OCI-LY1 (cell line): ENCODE results near the gene WDHD1.
"Not testable (repeated sequence)": the region's sequence is repeated elsewhere in the genome, so short reads cannot be mapped to it uniquely, and the experiment has no call there.

Experiments
- H2AFZ ChIP-seq: fragments of 200-600 bp; sonication (generic), shearing (Covaris generic); 2 replicates; pipeline ENCODE4 v1.6.0; 2014; ENCODE audit warnings: antibody characterized with exemption, mild to moderate bottlenecking, low read length
- H3F3A ChIP-seq: fragments of 200-600 bp; sonication (generic), shearing (Covaris generic); 2 replicates; pipeline ENCODE4 v1.6.0; 2014; ENCODE audit warnings: mild to moderate bottlenecking, antibody characterized with exemption, low read length, moderate library complexity; ENCODE audit not compliant: insufficient read depth
- H3K27ac ChIP-seq: fragments of 200-600 bp; sonication (generic); 2 replicates; pipeline ENCODE4 v1.5.1; 2014; ENCODE audit warnings: low read length, mixed run types, mild to moderate bottlenecking, low read depth; ENCODE audit not compliant: poor library complexity, severe bottlenecking
- H3K27me3 ChIP-seq: fragments of 200-600 bp; sonication (generic); 2 replicates; pipeline ENCODE4 v1.6.0; 2014; ENCODE audit warnings: antibody characterized with exemption, mild to moderate bottlenecking, low read length, moderate library complexity; ENCODE audit not compliant: insufficient read depth
- H3K36me3 ChIP-seq: fragments of 200-600 bp; sonication (generic); 2 replicates; pipeline ENCODE4 v1.6.1; 2014; ENCODE audit warnings: mild to moderate bottlenecking, antibody characterized with exemption, low read length, moderate library complexity, mixed read lengths; ENCODE audit not compliant: insufficient read depth
- H3K4me1 ChIP-seq: fragments of 200-600 bp; sonication (generic); 2 replicates; pipeline ENCODE4 v1.5.1; 2014; ENCODE audit warnings: mild to moderate bottlenecking, low read length, moderate library complexity; ENCODE audit not compliant: insufficient read depth, severe bottlenecking
- H3K4me2 ChIP-seq: fragments of 200-600 bp; sonication (generic), shearing (Covaris generic); 2 replicates; pipeline ENCODE4 v1.6.1; 2014; ENCODE audit warnings: low read length
- H3K4me3 ChIP-seq: fragments of 200-600 bp; sonication (generic); 2 replicates; pipeline ENCODE4 v1.5.1; 2014; ENCODE audit warnings: low read length, low read depth, mild to moderate bottlenecking, mixed read lengths; ENCODE audit not compliant: poor library complexity, severe bottlenecking
- H3K79me2 ChIP-seq: fragments of 200-600 bp; shearing (Covaris generic); 2 replicates; pipeline ENCODE4 v1.6.1; 2016; ENCODE audit warnings: mixed run types, low read length, mixed read lengths; ENCODE audit not compliant: insufficient read depth
- H3K9ac ChIP-seq: fragments of 200-600 bp; sonication (generic), shearing (Covaris generic); 2 replicates; pipeline ENCODE4 v1.6.1; 2014; ENCODE audit warnings: mild to moderate bottlenecking, low read length, mixed read lengths
- H3K9me2 ChIP-seq: fragments of 200-600 bp; sonication (generic), shearing (Covaris generic); 2 replicates; pipeline ENCODE4 v1.6.1; 2014; ENCODE audit warnings: low read depth, mild to moderate bottlenecking, low read length, mixed read lengths
- H3K9me3 ChIP-seq: fragments of 200-600 bp; shearing (Covaris generic); 2 replicates; pipeline ENCODE4 v1.6.1; 2014; ENCODE audit warnings: low read length, mixed read lengths
- H4K20me1 ChIP-seq: fragments of 200-600 bp; sonication (generic), shearing (Covaris generic); 2 replicates; pipeline ENCODE4 v1.6.0; 2016; ENCODE audit warnings: mild to moderate bottlenecking, low read length; ENCODE audit not compliant: insufficient read depth
- EZH2 ChIP-seq: fragments of 200-600 bp; sonication (generic), shearing (Covaris generic); IDR thresholded peaks from 2 replicates; pipeline ENCODE4 v1.8.0; 2017; ENCODE audit warnings: borderline replicate concordance, mixed run types, mild to moderate bottlenecking, antibody characterized with exemption, low read length, moderate library complexity, mixed read lengths
- TF ChIP-seq, protein P1 (sequence below): fragments of 200-600 bp; sonication (generic), shearing (Covaris generic); IDR thresholded peaks from 2 replicates; pipeline ENCODE4 v1.5.1; 2017; ENCODE audit warnings: mild to moderate bottlenecking, antibody characterized with exemption, low read length, moderate library complexity, mixed read lengths

The WDHD1 gene

DNA sequence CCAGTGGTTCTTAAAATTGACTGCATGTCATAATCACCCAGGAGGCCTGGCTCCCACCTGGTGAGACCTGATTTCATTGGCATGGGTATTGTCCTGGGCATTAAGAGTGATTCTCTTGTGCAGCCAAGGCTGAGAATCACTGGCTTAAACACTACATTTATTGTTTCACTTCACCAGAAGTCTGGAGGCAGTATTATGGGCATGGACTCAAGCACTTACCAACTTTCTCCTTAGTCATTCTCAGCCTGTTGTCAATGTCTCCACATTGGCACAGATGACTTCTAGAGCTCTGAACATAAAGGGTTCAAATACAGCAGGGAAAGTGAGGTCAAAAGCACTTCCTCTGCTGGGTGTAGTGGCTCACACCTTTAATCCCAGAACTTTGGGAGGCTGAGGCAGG, 98.7 kb downstream of the WDHD1 start:
- Histone ChIP-seq H3K4me1 (no peaks in the 10 kb centered on the region), H3F3A (no peaks in the 10 kb centered on the region), H2AFZ (no peak overlapping the region), H3K9me2 (no peaks in the 10 kb centered on the region), H4K20me1 (no peaks in the 10 kb centered on the region), H3K79me2 (no peaks in the 10 kb centered on the region), H3K4me3 (no peak overlapping the region), H3K9ac (no peak overlapping the region), H3K4me2 (no peak overlapping the region), H3K27me3 (no peaks in the 10 kb centered on the region), H3K27ac (no peak overlapping the region), H3K36me3 (no peaks in the 10 kb centered on the region), H3K9me3 (no peaks in the 10 kb centered on the region)
- no peak for TF ChIP-seq EZH2
- TF ChIP-seq, protein P1, sequence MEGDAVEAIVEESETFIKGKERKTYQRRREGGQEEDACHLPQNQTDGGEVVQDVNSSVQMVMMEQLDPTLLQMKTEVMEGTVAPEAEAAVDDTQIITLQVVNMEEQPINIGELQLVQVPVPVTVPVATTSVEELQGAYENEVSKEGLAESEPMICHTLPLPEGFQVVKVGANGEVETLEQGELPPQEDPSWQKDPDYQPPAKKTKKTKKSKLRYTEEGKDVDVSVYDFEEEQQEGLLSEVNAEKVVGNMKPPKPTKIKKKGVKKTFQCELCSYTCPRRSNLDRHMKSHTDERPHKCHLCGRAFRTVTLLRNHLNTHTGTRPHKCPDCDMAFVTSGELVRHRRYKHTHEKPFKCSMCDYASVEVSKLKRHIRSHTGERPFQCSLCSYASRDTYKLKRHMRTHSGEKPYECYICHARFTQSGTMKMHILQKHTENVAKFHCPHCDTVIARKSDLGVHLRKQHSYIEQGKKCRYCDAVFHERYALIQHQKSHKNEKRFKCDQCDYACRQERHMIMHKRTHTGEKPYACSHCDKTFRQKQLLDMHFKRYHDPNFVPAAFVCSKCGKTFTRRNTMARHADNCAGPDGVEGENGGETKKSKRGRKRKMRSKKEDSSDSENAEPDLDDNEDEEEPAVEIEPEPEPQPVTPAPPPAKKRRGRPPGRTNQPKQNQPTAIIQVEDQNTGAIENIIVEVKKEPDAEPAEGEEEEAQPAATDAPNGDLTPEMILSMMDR, result no peak

GRCh38 chr14:54927551-54927950, 99.3 kb downstream of the WDHD1 start:
- Histone ChIP-seq H3K27ac (no peak overlapping the region), H3K9me3 (no peaks in the 10 kb centered on the region), H2AFZ (no peak overlapping the region), H3K79me2 (no peaks in the 10 kb centered on the region), H3K9ac (no peak overlapping the region), H3K36me3 (no peaks in the 10 kb centered on the region), H3K4me3 (no peak overlapping the region), H3K27me3 (no peaks in the 10 kb centered on the region), H3F3A (no peaks in the 10 kb centered on the region), H3K4me1 (no peaks in the 10 kb centered on the region), H4K20me1 (no peaks in the 10 kb centered on the region), H3K4me2 (no peak overlapping the region), H3K9me2 (no peaks in the 10 kb centered on the region)
- TF ChIP-seq, protein P1, result no peak
- no peak for TF ChIP-seq EZH2

DNA sequence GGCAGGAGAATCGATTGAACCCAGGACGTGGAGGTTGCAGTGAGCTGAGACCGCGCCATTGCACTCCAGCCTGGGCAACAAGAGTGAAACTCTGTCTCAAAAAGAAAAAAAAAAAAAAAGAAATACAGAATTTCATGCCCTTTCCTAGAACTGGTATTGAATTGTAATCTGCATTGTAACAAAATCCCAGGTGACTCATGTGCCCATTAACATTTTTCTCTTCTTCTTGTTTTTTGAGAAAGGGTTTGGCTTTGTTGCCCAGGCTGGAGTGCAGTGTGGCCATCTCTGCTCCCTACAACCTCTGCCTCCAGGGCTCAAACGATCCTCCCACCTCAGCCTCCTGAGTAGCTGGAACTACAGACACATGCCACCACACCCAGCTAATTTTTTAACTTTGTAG, 100.3 kb downstream of the WDHD1 start:
- not testable (repeated sequence) for H4K20me1 ChIP-seq, H3K4me3 ChIP-seq, H3K9me2 ChIP-seq, H3K9me3 ChIP-seq, H3F3A ChIP-seq, H3K9ac ChIP-seq, H3K36me3 ChIP-seq, H3K4me1 ChIP-seq, H3K79me2 ChIP-seq, H3K27me3 ChIP-seq, H3K4me2 ChIP-seq, H3K27ac ChIP-seq, H2AFZ ChIP-seq

GRCh38 chr14:54922598-54922997, 104.3 kb downstream of the WDHD1 start:
- H3K79me2 ChIP-seq, result no peaks in the 10 kb centered on the region
- H3K4me1 ChIP-seq, result no peaks in the 10 kb centered on the region
- no peaks in the 10 kb centered on the region for H3K9me2 ChIP-seq
- no peaks in the 10 kb centered on the region for H3K36me3 ChIP-seq
- no peaks in the 10 kb centered on the region for H3F3A ChIP-seq
- H2AFZ ChIP-seq, result no peak overlapping the region
- no peak overlapping the region for H3K9ac ChIP-seq
- H4K20me1 ChIP-seq, result no peaks in the 10 kb centered on the region
- no peaks in the 10 kb centered on the region for H3K9me3 ChIP-seq
- H3K4me2 ChIP-seq, result no peak overlapping the region
- TF ChIP-seq, protein P1, result no peak
- no peak for TF ChIP-seq EZH2
- no peaks in the 10 kb centered on the region for H3K27me3 ChIP-seq
- H3K27ac ChIP-seq, result no peak overlapping the region
- no peak overlapping the region for H3K4me3 ChIP-seq
